Glutamatergic neuron (in vitro differentiated cells): ENCODE measurements around the gene ANTXR2. TPM values are rescaled to one million over a fixed set of nuclear protein-coding genes. Genes with fewer than 3 reads are reported as not detected.

Source experiments
- DNase-seq: peaks from one replicate; pipeline ENCODE4 v3.0.0; 2022
- H3K27ac Mint-ChIP-seq: one replicate; pipeline ENCODE4 v1.8.0; 2020; ENCODE audit warnings: mild to moderate bottlenecking, mixed read lengths, inconsistent platforms; ENCODE audit not compliant: unreplicated experiment
- H3K27me3 Mint-ChIP-seq: one replicate; pipeline ENCODE4 v1.8.0; 2020; ENCODE audit warnings: mild to moderate bottlenecking, moderate library complexity, mixed read lengths, inconsistent platforms; ENCODE audit not compliant: unreplicated experiment
- H3K36me3 Mint-ChIP-seq: one replicate; pipeline ENCODE4 v1.8.0; 2020; ENCODE audit warnings: mild to moderate bottlenecking, mixed read lengths, inconsistent platforms; ENCODE audit not compliant: unreplicated experiment
- H3K4me1 Mint-ChIP-seq: one replicate; pipeline ENCODE4 v1.8.0; 2020; ENCODE audit warnings: mild to moderate bottlenecking, low read depth, mixed read lengths, inconsistent platforms; ENCODE audit not compliant: unreplicated experiment
- H3K4me3 Mint-ChIP-seq: one replicate; pipeline ENCODE4 v1.8.0; 2020; ENCODE audit warnings: mild to moderate bottlenecking, mixed read lengths, inconsistent platforms; ENCODE audit not compliant: unreplicated experiment
- H3K9me3 Mint-ChIP-seq: one replicate; pipeline ENCODE4 v1.8.0; 2020; ENCODE audit warnings: mild to moderate bottlenecking, moderate library complexity, mixed read lengths, inconsistent platforms; ENCODE audit not compliant: unreplicated experiment
- CTCF ChIP-seq: fragments of 200-600 bp; sonication (generic); IDR thresholded peaks from one replicate; pipeline ENCODE4 v1.5.0; 2021; ENCODE audit not compliant: partially characterized antibody, unreplicated experiment
- total RNA-seq: library from RNA; stranded (reverse); fragmentation: NEBNext Ultra II Directional; extraction: Animal tissue kit (Norgen Biotek cat#: 25700); gene quantifications from one replicate; pipeline ENCODE4 v1.2.1, GENCODE V29; 2021; ENCODE audit not compliant: unreplicated experiment

ANTXR2 gene
- total RNA-seq, 1 donor from 2014 or later: 47.8 TPM

GRCh38 chr4:79875344-79875899 is 197.6 kb downstream of the ANTXR2 start:
- H3K9me3 Mint-ChIP-seq: no peaks in the 10 kb centered on the region
- H3K4me3 Mint-ChIP-seq: no peak overlapping the region
- no peak for TF ChIP-seq CTCF
- H3K36me3 Mint-ChIP-seq: peaks cover 9% of the 10 kb centered on the region
- no peak overlapping the region for H3K27ac Mint-ChIP-seq
- no peaks in the 10 kb centered on the region for H3K4me1 Mint-ChIP-seq
- DNase-seq: no peak
- H3K27me3 Mint-ChIP-seq: no peaks in the 10 kb centered on the region

GRCh38 chr4:79874197-79874596 is 198.8 kb downstream of the ANTXR2 start:
- Mint-ChIP-seq H3K9me3 (no peaks in the 10 kb centered on the region), H3K27me3 (no peaks in the 10 kb centered on the region), H3K27ac (no peak overlapping the region), H3K36me3 (peaks cover 9% of the 10 kb centered on the region), H3K4me3 (no peak overlapping the region), H3K4me1 (peaks cover 3% of the 10 kb centered on the region)
- TF ChIP-seq CTCF: no peak
- DNase-seq: no peak

DNA sequence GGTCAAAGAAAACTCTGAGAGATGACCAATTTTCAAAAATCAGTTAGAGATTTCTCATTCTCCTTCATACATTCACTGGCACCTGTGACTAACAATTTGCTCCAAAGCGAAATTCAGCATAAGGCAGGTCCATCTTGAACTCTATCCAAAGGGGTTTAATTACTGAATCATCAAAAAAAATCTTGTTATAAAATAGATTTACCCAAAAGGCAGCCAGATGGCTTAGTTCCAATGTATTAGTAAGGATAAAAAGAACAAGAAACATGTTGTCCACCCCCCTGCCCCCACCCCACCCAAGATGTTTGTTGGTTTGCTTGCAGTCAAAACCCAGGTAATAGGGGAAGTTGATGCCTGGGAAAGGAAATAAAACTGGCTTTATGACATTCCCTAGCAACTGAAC is 200.3 kb downstream of the ANTXR2 start:
- DNase-seq: no peak
- no peak overlapping the region for H3K4me3 Mint-ChIP-seq
- H3K27ac Mint-ChIP-seq: no peak overlapping the region
- no peak for TF ChIP-seq CTCF
- no peaks in the 10 kb centered on the region for H3K27me3 Mint-ChIP-seq
- H3K4me1 Mint-ChIP-seq: peaks cover 3% of the 10 kb centered on the region
- H3K36me3 Mint-ChIP-seq: peaks cover 3% of the 10 kb centered on the region
- H3K9me3 Mint-ChIP-seq: no peaks in the 10 kb centered on the region

GRCh38 chr4:79871961-79872360 is 201.1 kb downstream of the ANTXR2 start:
- TF ChIP-seq CTCF: no peak
- no peak overlapping the region for H3K27ac Mint-ChIP-seq
- H3K4me3 Mint-ChIP-seq: no peak overlapping the region
- H3K27me3 Mint-ChIP-seq: no peaks in the 10 kb centered on the region
- no peaks in the 10 kb centered on the region for H3K36me3 Mint-ChIP-seq
- H3K4me1 Mint-ChIP-seq: peaks cover 3% of the 10 kb centered on the region
- no peaks in the 10 kb centered on the region for H3K9me3 Mint-ChIP-seq
- DNase-seq: no peak

DNA sequence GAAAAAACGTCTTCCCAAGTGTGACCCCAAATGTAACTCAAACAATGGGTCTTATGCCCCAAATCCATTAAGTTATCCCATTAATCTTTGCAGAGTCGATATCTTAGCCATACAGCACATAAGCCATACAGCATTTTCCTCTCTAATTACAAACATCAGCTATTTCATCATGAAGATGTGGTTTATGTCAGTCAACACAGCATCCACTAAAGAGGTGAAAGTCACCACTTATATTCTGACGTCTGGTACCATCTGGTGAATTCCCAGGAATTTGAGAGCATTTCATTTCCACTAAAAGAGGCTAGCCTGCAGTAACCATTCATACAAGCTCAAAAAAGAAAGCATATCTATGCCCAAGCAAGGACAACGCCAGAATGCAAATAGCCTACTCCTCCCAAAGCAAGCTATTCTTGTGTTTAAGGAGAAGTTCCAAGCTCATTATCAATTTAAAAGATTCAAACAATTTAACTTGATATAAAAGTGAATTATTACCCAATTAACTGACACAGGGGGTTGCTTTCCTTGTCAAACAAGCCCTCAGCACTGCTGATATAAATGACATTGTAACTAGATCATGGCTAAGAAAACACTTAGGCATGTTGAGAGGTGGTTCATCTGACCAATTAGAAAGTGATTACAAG is 203.3 kb downstream of the ANTXR2 start:
- DNase-seq: no peak
- H3K4me1 Mint-ChIP-seq: peaks cover 4% of the 10 kb centered on the region
- no peak overlapping the region for H3K27ac Mint-ChIP-seq

More for the DNA sequence above, 203.3 kb downstream of the ANTXR2 start:
- H3K36me3 Mint-ChIP-seq: no peaks in the 10 kb centered on the region
- no peaks in the 10 kb centered on the region for H3K27me3 Mint-ChIP-seq
- no peak overlapping the region for H3K4me3 Mint-ChIP-seq
- no peaks in the 10 kb centered on the region for H3K9me3 Mint-ChIP-seq
- TF ChIP-seq CTCF: no peak
